NB4 (cell line): Measurements from ENCODE around the gene TNP1.

Source experiments
- DNase-seq: peaks from one replicate; pipeline ENCODE4 v3.0.0; 2010; ENCODE audit warnings: low read depth
- H3K4me3 ChIP-seq: one replicate; pipeline ENCODE4 v1.5.1; 2011; ENCODE audit warnings: mild to moderate bottlenecking, low read depth, low read length, moderate library complexity
- MYC ChIP-seq: IDR thresholded peaks from 2 replicates; pipeline ENCODE4 v1.6.1; 2011; ENCODE audit warnings: low read depth, low read length
- POLR2A ChIP-seq: IDR thresholded peaks from 2 replicates; pipeline ENCODE4 v1.6.1; 2011; ENCODE audit warnings: mild to moderate bottlenecking; ENCODE audit not compliant: insufficient read length; ENCODE audit errors: extremely low read depth
- TF ChIP-seq, protein P1 (sequence below): IDR thresholded peaks from one replicate; pipeline ENCODE4 v1.5.1; 2012; ENCODE audit warnings: low read depth, low read length
- TF ChIP-seq, protein P2 (sequence below): IDR thresholded peaks from 2 replicates; pipeline ENCODE4 v1.6.1; 2011; ENCODE audit warnings: low read depth, low read length

TNP1 gene

DNA sequence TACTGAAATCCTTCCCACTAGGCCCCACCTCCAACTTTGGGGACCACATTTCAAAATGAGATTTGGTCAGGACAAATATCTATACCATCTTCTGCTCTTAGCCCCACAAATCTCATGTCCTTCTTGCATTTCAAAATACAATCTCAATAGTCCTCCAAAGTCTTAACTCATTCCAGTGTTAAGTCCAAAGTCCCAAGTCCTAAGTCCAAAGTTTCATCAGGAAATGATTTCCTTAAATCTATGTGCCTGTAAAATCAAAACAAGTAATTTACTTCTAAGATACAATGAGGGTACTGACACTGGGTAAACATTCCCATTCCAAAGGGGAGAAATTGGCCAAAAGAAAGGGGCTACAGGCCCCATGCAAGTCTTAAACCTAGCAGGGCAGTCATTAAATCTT, 40.5 kb upstream of the TNP1 start:
- TF ChIP-seq POLR2A (no peak), MYC (no peak)
- TF ChIP-seq, protein P1, sequence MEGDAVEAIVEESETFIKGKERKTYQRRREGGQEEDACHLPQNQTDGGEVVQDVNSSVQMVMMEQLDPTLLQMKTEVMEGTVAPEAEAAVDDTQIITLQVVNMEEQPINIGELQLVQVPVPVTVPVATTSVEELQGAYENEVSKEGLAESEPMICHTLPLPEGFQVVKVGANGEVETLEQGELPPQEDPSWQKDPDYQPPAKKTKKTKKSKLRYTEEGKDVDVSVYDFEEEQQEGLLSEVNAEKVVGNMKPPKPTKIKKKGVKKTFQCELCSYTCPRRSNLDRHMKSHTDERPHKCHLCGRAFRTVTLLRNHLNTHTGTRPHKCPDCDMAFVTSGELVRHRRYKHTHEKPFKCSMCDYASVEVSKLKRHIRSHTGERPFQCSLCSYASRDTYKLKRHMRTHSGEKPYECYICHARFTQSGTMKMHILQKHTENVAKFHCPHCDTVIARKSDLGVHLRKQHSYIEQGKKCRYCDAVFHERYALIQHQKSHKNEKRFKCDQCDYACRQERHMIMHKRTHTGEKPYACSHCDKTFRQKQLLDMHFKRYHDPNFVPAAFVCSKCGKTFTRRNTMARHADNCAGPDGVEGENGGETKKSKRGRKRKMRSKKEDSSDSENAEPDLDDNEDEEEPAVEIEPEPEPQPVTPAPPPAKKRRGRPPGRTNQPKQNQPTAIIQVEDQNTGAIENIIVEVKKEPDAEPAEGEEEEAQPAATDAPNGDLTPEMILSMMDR = no peak
- TF ChIP-seq, protein P2, sequence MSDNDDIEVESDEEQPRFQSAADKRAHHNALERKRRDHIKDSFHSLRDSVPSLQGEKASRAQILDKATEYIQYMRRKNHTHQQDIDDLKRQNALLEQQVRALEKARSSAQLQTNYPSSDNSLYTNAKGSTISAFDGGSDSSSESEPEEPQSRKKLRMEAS = no peak
- no peak for DNase-seq

DNA sequence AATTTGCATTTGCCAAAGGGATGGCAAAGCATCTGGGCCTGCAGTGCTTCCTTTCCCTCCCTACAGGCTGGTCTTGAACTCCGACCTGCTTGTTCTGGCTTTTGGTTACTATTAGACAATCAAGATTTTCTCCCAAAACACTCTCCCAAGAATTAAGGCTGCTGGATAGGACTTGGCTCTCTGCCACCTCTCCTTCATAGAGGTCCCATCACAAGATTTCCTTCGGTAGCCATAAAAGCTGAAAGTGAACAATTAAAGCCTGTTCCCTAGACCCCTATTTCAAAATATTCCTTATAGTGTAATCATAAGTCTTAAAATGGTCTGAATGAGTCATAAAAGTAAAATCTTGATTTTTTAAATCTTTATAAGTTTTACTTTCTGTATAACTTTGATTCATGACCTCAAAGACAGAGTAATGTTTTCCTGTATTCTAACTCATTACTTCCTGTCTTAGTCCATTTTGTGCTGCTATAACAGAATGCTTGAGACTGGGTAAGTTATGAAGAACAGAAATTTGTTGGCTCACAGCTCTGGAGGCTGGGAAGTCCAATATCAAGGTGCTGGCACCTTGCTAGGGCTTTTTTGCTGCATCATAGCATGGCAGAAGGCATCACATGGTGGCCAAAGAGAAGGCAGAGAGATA, 37.8 kb upstream of the TNP1 start:
- TF ChIP-seq, protein P2 = no peak
- TF ChIP-seq POLR2A = no peak
- TF ChIP-seq, protein P1 = no peak
- no peak for TF ChIP-seq MYC
- DNase-seq = no peak
- no peak overlapping the region for H3K4me3 ChIP-seq

More for the DNA sequence above, 40.5 kb upstream of the TNP1 start:
- no peak overlapping the region for H3K4me3 ChIP-seq

DNA sequence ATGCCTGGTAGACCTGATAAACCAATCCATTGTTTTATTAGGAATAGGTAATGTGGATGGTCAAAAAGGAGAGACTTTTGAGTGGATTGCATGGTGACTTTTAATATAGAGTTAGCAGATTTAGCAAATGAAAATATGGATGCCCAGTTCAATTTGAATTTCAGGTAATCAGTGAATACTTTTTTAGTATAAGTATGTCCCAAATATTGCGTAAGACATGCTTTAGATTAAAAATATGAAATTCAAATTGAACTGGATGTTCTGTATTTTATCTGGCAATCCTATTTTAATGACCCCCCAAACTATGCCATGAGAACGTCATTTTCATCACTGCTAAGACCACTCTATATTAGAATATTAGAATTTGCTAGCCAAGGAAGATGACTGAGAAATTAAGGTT, 30.3 kb upstream of the TNP1 start:
- H3K4me3 ChIP-seq = no peak overlapping the region
- TF ChIP-seq, protein P1 = no peak
- TF ChIP-seq, protein P2 = no peak
- TF ChIP-seq MYC (no peak), POLR2A (no peak)
- no peak for DNase-seq

GRCh38 chr2:216888887-216889622, 29.2 kb upstream of the TNP1 start:
- no peak for DNase-seq
- no peak overlapping the region for H3K4me3 ChIP-seq
- TF ChIP-seq, protein P1 = no peak
- TF ChIP-seq POLR2A (no peak), MYC (no peak)
- TF ChIP-seq, protein P2 = no peak

DNA sequence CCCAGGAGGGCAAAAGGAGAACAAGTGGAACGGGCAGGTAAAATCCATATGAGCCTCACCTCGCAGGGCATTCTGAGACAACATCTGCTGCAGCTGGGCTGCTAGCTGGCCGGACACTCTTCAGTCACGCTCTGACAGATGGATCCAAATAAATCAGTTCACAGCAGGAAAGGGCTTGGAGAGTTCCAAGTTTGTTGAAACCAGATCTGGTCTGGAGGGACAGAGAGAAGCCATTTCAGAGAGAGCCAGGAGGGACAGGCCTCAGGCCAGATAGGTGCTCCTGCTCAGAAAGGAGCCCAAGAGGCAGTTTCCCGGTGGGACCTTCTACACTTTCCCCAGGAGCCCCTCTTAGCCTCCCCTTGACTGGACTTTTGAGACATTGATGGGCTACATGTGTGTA, 28.2 kb upstream of the TNP1 start:
- DNase-seq = no peak
- TF ChIP-seq, protein P1 = no peak
- TF ChIP-seq MYC (no peak), POLR2A (no peak)
- TF ChIP-seq, protein P2 = no peak
- no peak overlapping the region for H3K4me3 ChIP-seq
